Neural crest cell (in vitro differentiated cells): ENCODE measurements around the gene ADAMTSL1. TPM values are rescaled to one million over a fixed set of nuclear protein-coding genes. Genes with fewer than 3 reads are reported as not detected.

Experiments
- DNase-seq: peaks from one replicate; pipeline ENCODE4 v3.0.0; 2021; ENCODE audit warnings: low read depth, mixed read lengths, low spot score
- H3K27ac Mint-ChIP-seq: one replicate; pipeline ENCODE4 v1.8.0; 2021; ENCODE audit warnings: mild to moderate bottlenecking, mixed read lengths; ENCODE audit not compliant: unreplicated experiment
- H3K27me3 Mint-ChIP-seq: 2 replicates; pipeline ENCODE4 v1.8.0; 2021; ENCODE audit warnings: low read depth, mild to moderate bottlenecking, mixed read lengths
- H3K36me3 Mint-ChIP-seq: 2 replicates; pipeline ENCODE4 v1.8.0; 2021; ENCODE audit warnings: low read depth, mild to moderate bottlenecking, mixed read lengths
- H3K4me1 Mint-ChIP-seq: 2 replicates; pipeline ENCODE4 v1.8.0; 2021; ENCODE audit warnings: mixed read lengths
- H3K4me3 Mint-ChIP-seq: one replicate; pipeline ENCODE4 v1.8.0; 2021; ENCODE audit warnings: mild to moderate bottlenecking, mixed read lengths
- H3K9me3 Mint-ChIP-seq: 2 replicates; pipeline ENCODE4 v1.8.0; 2021; ENCODE audit warnings: mixed read lengths
- CTCF ChIP-seq: fragments of 200-600 bp; sonication (generic); conservative IDR thresholded peaks from 2 replicates; pipeline ENCODE4 v1.5.0; 2021; ENCODE audit warnings: antibody characterized with exemption, mild to moderate bottlenecking
- total RNA-seq: library from RNA; stranded (reverse); gene quantifications from 2 replicates; pipeline ENCODE4 v1.2.1, GENCODE V29; 2021

Gene ADAMTSL1
- total RNA-seq, 1 donor from 2014 or later, result 2.3 TPM

DNA sequence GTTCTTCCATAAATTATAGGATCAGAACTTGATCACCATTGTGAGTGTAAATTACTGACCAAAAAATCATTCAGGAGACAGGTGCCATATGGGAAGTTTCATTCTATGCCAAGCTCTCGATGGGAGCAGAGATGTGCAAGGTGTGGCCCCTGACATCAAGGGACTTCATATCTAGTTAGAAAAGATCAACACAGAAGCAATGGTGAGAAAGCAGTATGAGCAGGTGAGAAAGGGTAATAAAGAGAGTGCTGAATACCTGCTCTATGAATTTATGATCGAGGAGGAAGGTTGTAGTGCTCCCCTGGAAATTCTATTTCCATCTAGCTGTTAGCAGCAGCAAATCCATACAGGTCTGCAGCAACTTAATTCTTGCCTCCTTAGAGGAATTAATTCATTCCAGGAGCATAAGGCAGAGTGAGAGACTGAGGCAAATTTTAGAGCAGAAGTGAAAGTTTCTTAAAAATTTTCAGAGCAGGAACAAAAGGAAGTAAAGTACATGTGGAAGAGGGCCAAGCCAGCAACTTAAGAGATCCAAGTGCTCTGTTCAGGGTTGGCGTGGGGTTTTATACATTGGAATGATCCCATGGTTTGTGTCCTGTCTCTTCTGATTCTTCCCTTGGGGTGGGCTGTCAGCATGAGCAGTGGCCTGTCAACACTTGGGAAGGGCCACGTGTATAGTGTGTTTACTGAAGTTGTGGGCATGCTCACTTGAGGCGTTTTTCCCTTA lies 377.3 kb downstream of the ADAMTSL1 start:
- H3K4me3 Mint-ChIP-seq, result no peak overlapping the region
- H3K27ac Mint-ChIP-seq, result no peak overlapping the region
- no peaks in the 10 kb centered on the region for H3K9me3 Mint-ChIP-seq
- DNase-seq, result no peak
- H3K36me3 Mint-ChIP-seq, result no peaks in the 10 kb centered on the region
- no peaks in the 10 kb centered on the region for H3K27me3 Mint-ChIP-seq
- H3K4me1 Mint-ChIP-seq, result no peaks in the 10 kb centered on the region
- TF ChIP-seq CTCF, result no peak

DNA sequence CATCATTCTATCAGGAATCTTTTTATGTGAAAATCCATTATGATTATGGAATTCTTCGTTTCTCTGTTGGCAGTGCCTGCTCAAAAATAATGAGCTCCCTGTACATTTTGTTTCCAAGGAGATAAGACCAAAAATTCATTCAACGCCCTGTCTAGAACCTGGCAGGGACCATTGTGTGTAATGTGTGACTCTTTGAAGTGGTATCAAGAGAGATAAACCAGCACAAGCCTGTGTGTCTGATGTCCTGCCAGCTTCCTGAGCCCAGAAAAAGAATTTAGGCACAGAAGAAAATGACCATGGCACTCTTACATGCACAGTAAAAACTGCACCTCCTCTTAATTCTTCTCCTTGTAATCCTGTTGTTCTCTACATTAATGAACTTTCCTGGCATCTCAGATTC lies 381.7 kb downstream of the ADAMTSL1 start:
- TF ChIP-seq CTCF, result no peak
- H3K4me1 Mint-ChIP-seq, result no peaks in the 10 kb centered on the region

DNA sequence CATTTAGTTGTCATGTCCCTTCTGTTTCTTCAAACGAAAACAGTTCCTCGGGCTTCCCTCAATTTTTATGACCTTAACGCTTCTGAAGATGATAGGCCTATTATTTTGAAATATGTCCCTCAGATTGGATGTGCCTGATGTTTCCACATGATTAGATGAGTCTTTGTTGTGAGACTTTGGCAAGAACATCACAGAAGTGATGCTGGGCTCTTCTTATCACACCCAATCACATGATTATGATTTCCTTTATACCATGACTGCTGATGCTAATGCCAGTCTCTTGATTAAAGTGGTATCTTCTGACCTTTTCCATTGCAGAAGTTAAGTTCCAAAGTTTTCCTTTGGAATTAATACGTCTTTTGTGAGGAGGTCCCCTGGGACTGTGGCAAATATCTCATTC lies 383.4 kb downstream of the ADAMTSL1 start:
- Mint-ChIP-seq H3K27me3 (no peaks in the 10 kb centered on the region), H3K4me3 (no peak overlapping the region), H3K27ac (no peak overlapping the region), H3K4me1 (peaks cover 8% of the 10 kb centered on the region), H3K9me3 (no peaks in the 10 kb centered on the region), H3K36me3 (no peaks in the 10 kb centered on the region)
- TF ChIP-seq CTCF, result no peak
- no peak for DNase-seq

More for the DNA sequence above, 381.7 kb downstream of the ADAMTSL1 start:
- DNase-seq, result no peak
- Mint-ChIP-seq H3K27me3 (no peaks in the 10 kb centered on the region), H3K36me3 (no peaks in the 10 kb centered on the region), H3K27ac (no peak overlapping the region), H3K9me3 (no peaks in the 10 kb centered on the region), H3K4me3 (no peak overlapping the region)

- no peak for DNase-seq
- Mint-ChIP-seq H3K36me3 (no peaks in the 10 kb centered on the region), H3K4me3 (no peak overlapping the region), H3K27me3 (no peaks in the 10 kb centered on the region), H3K4me1 (peaks cover 8% of the 10 kb centered on the region), H3K27ac (no peak overlapping the region), H3K9me3 (no peaks in the 10 kb centered on the region)
- TF ChIP-seq CTCF, result no peak
Measured at GRCh38 chr9:18857769-18858168, 383.8 kb downstream of the ADAMTSL1 start.

DNA sequence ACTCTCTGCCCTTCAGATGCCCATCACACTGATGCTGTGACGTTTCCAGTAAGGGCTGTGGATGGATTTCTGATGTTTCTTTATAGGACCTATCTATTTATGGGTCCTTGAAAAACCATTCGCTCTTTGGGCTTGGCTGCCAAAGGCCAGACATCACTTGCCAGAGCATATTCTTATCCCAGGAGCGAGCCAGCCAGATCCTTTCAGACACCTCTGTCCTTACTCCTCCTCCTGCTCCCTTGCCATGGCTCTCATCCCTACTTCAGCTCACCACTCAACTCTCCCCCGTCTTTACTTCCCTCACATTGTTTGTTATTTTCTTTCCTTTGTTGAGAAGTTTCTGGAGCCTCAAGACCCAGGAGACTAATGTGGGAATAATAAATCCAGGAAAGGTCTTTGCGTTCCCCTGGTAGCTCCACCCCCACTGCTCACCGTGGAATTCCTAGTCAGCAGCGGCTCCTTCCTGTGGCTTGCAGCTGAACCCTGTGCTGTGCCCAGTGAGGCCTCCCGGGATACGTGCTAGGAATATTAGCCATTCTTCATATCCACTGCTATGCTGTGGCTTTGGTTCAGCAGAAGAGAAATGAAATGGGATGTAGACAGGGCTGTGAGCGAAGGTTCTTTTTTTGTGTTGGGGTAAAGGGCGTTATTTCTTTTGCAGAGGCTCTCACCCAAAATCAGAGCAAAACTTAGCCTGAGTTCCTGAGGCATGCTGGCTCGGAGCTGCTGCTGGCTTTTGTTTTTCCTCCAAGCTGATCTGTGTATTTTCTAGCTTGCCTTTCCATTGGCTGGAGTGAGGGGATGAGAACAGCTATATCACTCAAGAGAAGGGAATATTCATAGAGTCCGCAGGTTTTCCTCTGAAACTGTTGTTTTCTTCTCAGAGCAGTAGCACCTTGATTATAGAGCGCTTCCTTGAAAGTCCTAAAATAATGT lies 387.9 kb downstream of the ADAMTSL1 start:
- no peaks in the 10 kb centered on the region for H3K27me3 Mint-ChIP-seq
- peak; percentile 6 for DNase-seq
- H3K9me3 Mint-ChIP-seq, result no peaks in the 10 kb centered on the region
- no peak overlapping the region for H3K27ac Mint-ChIP-seq
- TF ChIP-seq CTCF, result no peak
- peaks cover 8% of the 10 kb centered on the region for H3K4me1 Mint-ChIP-seq
- no peak overlapping the region for H3K4me3 Mint-ChIP-seq
- H3K36me3 Mint-ChIP-seq, result no peaks in the 10 kb centered on the region
